HG02943 (cell line): Measurements from ENCODE around the gene BRD7.

Experiments used
- ATAC-seq: cut with Tn5 transposase; IDR thresholded peaks from one replicate; pipeline ENCODE4 v1.9.1; 2021; ENCODE audit warnings: mild to moderate bottlenecking, low read depth, moderate library complexity; ENCODE audit not compliant: unreplicated experiment

BRD7 gene

GRCh38 chr16:50275428-50276325 is 93.1 kb downstream of the BRD7 start:
- no peak for ATAC-seq

- ATAC-seq = no peak
These were observed 93.7 kb downstream of the BRD7 start for GRCh38 chr16:50275098-50275415.

DNA sequence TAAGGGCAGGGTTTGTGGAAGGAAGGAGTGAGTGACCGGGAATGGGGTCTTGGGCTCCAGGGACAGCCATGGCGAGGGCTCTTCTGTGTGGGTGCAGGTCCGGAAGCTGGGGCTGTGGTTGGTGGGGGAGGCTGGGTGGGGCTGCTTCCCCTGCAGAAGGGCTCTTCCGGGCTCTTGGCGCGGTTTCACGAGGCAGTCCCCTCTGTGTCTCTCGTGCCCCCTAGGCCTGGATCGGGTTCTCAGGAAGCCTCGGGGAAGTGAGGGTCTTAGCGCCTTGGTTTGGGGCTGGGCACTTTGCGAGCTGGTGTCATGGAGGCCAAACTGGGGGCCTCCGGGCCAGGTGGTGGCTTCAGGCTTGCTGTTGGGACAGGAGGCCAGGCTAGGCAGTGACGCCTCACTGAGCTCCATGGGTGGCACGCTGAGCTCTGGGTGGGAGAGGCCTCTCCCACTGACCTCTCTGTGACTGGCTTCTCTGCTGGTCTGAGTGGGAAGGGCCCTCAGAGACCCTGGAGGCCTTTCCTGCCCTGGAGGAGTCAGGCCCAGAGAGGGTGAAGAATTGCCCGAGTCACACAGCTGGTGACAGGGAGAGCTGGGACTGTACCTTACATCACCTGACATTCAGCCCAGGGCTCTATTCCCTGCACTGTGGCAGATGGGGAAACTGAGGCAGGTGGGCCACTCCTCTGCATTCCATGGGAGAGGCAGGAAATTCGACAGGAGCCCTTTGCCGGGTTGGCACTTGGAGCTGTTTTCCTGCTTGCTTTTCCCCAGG is 94.3 kb downstream of the BRD7 start:
- ATAC-seq = peak; percentile 47

DNA sequence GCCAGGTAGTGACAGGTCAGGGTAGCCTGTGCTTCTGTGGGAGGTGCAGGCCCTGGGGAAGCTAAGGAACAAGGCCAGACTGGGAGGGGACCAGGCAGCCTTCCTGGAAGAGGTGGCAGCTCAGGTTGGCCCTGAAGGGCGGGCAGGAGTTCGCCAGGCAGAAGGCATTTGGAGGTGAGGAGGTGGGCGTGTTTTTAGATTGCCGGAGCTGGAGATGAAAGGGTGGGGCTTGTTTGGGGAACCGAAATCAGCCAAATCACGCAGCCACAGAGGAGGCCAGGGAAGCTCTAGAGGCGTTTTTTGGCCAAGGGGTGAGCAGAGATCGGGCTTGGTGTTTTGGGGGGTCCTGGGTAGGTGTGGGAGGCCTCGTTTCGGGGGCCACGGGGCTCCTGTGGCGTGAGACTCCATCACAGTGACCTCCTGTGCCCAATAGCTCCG is 94.9 kb downstream of the BRD7 start:
- ATAC-seq = peak; percentile 65

DNA sequence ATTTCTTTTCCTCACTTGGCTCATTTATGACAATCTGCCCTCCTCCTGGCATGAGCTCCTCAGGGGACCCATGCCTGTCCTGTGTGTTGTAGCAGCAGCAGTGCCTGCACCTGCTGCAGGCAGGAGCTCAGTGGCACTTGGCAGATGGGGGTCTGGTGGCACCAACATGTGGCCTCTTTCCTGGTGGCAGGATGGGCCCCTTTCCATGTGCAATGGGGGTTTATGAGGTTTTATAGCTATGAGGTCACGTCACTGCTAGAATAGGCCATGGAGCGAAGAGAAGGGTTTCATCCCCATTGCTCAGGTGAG is 95.5 kb downstream of the BRD7 start:
- no peak for ATAC-seq

- ATAC-seq = no peak
These were observed 96.0 kb downstream of the BRD7 start for GRCh38 chr16:50272687-50273381.

DNA sequence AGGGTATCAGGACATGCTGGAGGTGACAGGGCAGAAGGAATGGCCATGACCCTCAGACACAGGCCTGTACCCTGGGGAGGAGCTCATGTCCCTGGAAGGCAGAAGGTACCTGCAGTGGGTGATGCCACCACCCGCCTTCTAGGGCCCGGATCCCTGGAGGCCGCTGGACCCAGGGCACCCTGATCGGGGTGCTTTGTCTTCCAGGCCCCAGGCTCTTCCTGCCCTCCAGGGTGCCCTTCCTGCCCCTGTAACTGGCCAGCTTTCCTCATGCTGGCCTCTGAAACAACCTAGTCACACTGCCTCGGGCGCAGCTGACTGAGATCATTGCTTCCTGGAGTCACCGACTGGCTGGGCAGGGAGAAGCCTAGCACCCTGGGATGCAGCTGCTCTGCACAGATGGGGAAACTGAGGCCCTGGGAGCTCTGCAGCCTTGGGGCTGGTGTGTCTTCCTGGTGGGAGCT is 96.6 kb downstream of the BRD7 start:
- ATAC-seq = no peak

DNA sequence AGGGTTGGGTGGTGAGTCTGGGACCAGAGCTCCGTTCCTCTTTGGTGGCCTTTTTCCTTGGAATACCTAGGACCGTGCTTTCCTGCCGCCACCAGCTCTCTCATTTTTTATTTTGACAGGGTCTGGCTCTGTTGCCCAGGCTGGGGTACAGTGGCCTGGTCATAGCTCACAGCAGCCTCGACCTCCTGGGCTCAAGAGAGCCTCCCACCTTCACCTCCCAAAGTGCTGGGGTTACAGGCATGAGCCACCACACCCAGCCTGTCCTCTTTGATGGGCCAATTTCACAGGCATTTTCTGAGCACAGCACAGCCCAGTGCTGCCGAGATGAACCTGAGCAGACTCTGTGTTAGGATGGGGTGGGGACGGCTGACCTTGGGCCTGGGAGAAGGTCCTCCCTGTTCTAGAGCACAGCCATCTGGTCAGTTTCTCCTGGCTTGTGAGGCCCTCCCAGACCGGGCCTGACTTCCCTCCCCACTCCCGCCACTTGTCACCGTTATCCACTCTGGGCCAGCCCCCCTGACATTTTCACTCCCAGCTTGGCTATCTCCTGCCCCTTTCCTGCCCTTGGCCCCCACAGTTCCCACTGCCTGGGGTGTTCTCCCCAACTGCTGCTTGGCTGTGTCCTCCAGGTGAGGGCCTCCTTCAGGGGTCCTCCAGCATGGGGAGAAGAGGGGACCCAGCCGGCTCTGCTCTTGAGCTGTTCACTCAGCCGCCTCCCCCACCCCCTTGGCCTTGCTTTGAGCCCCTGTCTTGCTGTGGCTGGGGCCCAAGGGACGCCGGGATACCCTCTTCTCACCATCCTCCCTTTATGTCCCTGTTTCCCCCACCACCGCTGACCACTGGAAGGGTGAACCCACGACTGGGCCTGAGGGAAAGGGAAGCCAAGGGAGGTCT is 97.4 kb downstream of the BRD7 start:
- ATAC-seq = no peak

GRCh38 chr16:50270510-50271147 is 98.2 kb downstream of the BRD7 start:
- no peak for ATAC-seq

GRCh38 chr16:50269769-50270509 is 98.8 kb downstream of the BRD7 start:
- ATAC-seq = no peak

GRCh38 chr16:50269061-50269705 is 99.6 kb downstream of the BRD7 start:
- ATAC-seq = no peak

DNA sequence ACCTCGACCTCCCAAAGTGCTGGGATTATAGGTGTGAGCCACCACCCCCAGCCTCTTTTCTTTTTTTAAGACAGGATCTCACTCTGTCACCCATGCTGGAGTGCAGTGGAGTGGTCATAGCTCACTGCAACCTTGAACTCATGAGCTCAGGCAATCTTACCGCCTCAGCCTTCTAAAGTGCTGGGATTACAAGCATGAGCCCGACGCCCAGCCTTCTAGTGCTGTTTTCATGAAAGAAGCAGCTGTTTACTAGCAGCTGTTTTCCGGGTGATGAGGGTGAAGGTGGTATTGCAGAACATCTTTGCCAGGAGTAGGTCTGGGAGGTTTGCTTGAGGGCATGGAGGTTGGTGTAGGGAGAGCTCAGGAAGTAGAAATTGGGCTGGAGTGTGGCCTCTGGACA is 100.4 kb downstream of the BRD7 start:
- ATAC-seq = no peak

- ATAC-seq = no peak
These were observed 101.1 kb downstream of the BRD7 start for GRCh38 chr16:50267651-50268050.

- no peak for ATAC-seq
These were observed 101.6 kb downstream of the BRD7 start for GRCh38 chr16:50267151-50267631.

DNA sequence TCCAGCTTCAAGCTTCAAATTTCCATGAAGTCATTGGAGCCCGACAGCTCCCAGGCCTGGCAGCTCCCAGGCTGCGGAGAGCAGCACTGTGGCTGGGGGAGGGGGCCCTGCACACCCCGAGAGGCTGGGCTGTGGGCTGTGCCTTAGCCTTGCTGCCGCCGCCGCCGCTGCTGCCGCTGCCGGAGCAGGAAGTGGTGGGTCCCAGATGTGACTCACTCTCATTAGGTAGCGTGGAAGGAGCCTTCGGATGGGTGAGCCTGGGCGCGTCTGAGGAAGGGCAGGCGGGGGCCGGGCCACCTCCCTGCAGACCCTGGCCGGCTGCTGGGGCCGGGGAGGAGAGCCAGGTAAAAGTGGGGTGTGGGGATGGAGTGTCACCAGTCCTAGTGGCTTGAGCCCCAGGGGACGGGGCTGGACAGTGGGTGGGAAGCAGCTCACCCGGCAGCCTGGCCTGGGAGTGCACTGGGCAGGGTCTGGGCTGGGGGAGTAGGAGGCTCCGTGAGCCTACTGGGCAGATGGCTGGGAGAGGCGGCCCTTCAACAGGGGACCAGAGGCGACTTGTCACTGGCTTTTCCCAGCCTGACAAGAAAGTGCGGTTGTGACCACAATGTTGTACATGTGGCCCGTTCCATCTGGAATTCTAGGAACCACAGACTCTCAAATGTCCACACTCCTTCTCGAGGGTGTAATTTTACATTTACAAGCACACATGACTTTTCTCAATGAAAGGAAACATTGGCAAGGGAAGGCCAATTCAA is 102.3 kb downstream of the BRD7 start, which contains the start of gene ADCY7:
Gene ADCY7, plus strand, starts transcription at position 215 of the 755 bp plus-strand sequence. CDS start 21,629 bp downstream, outside the sequence.
- ATAC-seq = peak; percentile 69
